GM19467 (cell line): ENCODE results near the gene TSPO2.

Experiments
- ATAC-seq: cut with Tn5 transposase; IDR thresholded peaks from one replicate; pipeline ENCODE4 v1.9.1; 2021; ENCODE audit warnings: mild to moderate bottlenecking, moderate library complexity; ENCODE audit not compliant: unreplicated experiment

Gene TSPO2

GRCh38 chr6:41027241-41027640, 15.0 kb upstream of the TSPO2 start:
- ATAC-seq = no peak

- peak; percentile 81 for ATAC-seq
These were observed 14.3 kb upstream of the TSPO2 start for GRCh38 chr6:41027799-41028560.

- ATAC-seq = peak; percentile 16
These were observed 13.5 kb upstream of the TSPO2 start for GRCh38 chr6:41028561-41029412.

- no peak for ATAC-seq
These were observed 9.4 kb upstream of the TSPO2 start for GRCh38 chr6:41032830-41033229.

DNA sequence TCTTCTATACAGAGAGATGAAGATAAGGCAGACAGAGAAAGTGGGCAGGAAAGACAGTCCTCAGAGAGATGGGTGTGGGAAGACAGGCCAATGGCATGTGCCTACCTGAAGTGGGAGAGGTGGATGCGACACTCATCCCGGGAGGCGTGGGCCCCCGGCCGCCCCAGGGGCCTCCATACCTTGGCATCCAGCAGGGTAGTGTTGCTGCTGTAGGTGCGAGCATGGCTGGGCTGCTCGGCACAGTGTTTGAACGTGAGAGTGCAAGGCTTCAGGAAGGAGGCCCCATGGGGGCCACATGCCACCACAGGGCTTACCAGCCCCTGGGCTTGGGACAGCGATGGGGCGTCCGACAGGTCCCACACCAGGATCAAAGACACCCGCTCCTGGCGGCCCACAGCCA, 8.5 kb upstream of the TSPO2 start:
- ATAC-seq = no peak

DNA sequence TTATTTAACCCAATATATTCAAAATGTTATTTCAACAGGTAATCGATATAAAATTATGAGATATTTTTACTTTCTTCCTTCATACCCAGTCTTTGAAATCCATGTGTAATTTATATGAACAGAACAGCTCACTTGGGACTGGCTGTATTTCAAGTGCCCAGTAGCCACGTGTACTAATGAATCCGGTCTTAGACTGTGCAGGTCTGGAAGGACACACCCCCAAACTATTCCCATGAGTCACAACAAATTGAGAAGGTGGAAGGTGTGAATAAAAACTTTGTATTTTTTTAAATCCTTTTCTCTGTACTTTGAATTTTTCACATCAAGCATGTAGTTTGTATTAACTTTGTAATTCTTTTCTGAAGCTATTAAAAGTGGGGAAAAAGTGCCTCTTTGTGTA, 6.1 kb upstream of the TSPO2 start:
- ATAC-seq = no peak

- ATAC-seq = no peak
These were observed 5.7 kb upstream of the TSPO2 start for GRCh38 chr6:41036601-41037000.

- ATAC-seq = no peak
These were observed 5.0 kb upstream of the TSPO2 start for GRCh38 chr6:41037107-41037900.

DNA sequence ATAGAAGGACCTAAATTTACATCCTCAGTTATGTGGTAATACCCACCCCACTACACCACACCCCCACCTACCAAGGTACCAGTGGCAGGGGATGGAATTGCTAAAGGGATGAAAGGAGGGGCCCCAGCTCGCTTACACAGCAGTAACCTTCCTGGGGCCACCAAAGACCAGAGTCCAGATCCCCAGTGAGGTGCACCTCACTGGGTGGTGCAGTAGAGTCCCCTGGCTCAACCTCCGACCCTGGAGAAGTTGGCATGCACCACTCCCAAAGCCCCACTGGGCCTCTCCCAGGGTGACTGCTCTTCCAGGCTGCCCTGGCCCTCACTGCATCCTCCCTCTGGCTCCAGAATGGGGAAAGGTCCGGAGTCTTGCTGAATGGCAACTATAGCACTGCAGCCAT, 4.1 kb upstream of the TSPO2 start:
- no peak for ATAC-seq

DNA sequence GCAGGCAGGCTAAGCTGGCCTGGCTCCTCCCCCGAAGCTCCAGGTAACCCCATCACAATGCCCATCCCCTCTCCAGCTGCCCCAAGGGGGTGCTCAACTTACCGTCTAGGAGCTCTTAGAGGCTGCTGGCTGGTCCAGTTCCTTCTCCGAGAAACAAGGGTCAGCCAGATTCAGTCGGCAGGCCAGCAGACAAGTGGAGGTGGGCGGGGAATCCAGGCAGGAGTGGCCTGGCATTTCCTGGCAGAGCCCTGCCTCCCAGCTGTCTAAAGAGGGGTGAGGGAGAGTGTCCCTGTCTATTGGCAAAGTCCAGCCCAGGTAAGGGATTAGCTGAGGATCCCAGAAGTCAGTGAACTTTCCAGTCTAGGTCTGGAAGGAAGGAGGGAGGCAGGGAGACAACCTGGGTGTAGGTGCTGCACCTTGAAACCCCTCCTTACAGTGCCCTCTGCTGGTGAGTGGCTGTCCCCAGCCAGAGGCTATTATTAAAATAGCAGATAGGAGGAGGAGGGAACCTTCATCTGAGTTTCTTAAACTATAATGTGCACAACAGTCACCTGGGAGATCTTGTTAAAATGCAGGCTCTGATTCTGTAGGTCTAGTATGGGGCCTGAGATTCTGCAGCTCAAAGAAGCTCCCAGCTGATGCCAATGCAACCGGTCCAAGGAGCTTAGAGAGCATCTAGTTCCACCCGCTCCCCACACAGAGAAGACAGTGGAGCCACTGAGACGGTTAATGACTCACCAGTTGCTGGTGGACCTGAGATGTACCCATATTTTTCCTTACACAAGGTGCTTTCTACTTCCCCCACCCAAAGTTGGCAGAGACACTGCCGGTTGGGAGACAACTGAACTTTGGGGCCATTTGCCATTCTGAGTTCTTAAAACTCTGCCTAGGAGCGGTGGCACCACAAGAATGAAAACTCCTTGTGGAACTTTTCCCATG, 2.9 kb upstream of the TSPO2 start, which contains the start of gene UNC5CL:
Gene UNC5CL, minus strand, starts transcription at position 162 of the 939 bp plus-strand sequence. CDS start 4,147 bp downstream, outside the sequence.
- ATAC-seq = no peak

DNA sequence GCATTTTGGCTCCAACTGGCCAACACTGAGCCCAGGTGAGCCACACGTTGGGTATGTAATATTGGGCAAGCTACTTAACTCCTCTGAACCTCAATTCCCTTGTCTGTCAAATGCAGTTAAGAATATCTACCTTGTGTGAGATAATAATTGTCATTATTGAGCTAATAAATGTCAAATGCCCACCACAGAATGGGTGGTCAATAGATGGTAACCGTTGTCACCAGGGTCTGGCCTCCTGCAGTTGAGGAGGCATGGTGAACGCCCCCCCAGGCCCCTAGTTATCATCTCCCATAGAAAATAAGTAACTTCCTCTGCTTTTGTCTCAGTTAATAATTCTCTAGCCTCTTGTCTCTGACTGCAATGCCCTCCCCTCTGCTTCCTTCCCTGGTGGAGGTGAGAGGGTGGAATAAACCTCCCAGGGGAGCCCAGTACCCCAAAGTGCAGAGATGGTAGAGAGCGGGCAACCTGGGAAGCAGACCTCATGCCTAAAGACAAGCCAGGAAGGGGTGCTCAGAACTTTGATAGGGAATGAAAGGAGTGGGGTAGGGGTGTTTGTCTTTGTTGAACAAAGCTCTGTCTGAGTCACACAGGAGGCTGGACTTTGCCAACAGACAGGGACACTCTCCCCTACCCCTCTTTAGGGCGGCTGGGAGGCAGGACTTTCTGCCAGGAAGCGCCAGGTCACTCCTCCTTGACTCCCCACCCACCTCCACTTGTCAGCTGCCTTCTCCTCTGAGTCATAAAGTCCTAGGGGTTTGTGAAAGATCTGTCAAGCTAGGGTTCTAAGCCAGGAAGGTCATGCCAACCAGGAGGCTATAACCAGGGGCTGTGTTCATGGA, 1.9 kb upstream of the TSPO2 start:
- ATAC-seq = no peak

GRCh38 chr6:41040940-41041536, 1.2 kb upstream of the TSPO2 start:
- no peak for ATAC-seq

- no peak for ATAC-seq
These were observed 884 bp downstream of the TSPO2 start for GRCh38 chr6:41043151-41043550.

DNA sequence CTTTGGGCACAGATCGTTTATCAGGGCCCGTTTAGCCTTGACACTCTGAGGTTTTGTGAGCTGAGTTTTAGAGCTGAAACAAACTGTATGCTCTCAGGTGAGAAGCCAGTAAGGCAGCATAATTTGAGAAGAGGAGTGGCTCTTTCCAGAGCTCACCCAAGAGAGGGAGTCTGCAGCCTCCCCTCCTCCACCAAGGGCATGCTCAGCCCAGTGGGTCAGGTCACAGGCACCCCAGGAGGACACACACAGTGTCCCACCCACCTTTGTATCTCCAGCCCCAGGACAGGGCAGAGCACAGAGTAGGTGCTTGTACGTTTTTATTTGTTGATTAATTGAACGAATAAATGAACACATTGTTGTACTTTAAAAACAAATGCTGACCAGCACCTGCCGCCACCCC, 3.4 kb downstream of the TSPO2 start:
- no peak for ATAC-seq

DNA sequence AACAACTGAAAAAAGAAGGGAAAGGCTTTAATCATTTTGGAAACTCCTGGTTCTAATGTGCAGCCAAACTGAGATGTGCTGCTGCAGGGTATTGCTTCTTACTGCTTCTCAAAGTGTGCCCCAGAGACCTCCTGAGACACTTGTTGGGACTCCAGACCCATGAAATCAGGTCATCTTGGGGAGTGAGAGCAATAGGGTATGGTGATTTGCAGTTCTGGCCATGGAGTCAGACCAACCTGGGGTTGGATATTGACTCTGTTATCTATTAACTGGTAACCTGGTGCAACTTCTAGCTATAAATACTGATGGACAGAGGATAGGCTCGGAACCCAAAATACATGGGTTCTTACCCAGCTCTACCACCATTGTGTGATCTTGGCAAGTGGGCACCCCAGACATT, 3.8 kb downstream of the TSPO2 start:
- ATAC-seq = no peak

GRCh38 chr6:41047306-41047705, 5.0 kb downstream of the TSPO2 start:
- ATAC-seq = no peak

GRCh38 chr6:41047745-41048732, 5.8 kb downstream of the TSPO2 start:
- no peak for ATAC-seq

GRCh38 chr6:41049521-41049920, 7.3 kb downstream of the TSPO2 start:
- no peak for ATAC-seq
